Subcutaneous abdominal adipose tissue (tissue), 5 donors: ENCODE measurements around the gene GZF1.
"Not testable (repeated sequence)": the region's sequence is repeated elsewhere in the genome, so short reads cannot be mapped to it uniquely, and the experiment has no call there.

Experiments used
- H3K27ac ChIP-seq: one replicate; pipeline ENCODE4 v1.7.0; 2013; ENCODE audit warnings: low read depth, mild to moderate bottlenecking, inconsistent platforms, low read length, moderate library complexity
- H3K27me3 ChIP-seq, 5 donors: one replicate each; pipeline ENCODE4 v1.7.0; 2013; ENCODE audit warnings: low read length in 5 of 5, inconsistent platforms in 1 of 5; ENCODE audit not compliant: control insufficient read depth in 5 of 5, insufficient read depth in 4 of 5
- H3K36me3 ChIP-seq, 5 donors: one replicate each; pipeline ENCODE4 v1.7.0; 2013; ENCODE audit warnings: low read length in 5 of 5; ENCODE audit not compliant: control insufficient read depth in 5 of 5, insufficient read depth in 5 of 5
- H3K4me1 ChIP-seq, 5 donors: one replicate each; pipeline ENCODE4 v1.7.0; 2013; ENCODE audit warnings: low read length in 5 of 5, mild to moderate bottlenecking in 3 of 5, moderate library complexity in 1 of 5; ENCODE audit not compliant: control insufficient read depth in 5 of 5, insufficient read depth in 5 of 5
- H3K4me3 ChIP-seq, 5 donors: one replicate each; pipeline ENCODE4 v1.7.0; 2013; ENCODE audit warnings: low read length in 5 of 5, low read depth in 1 of 5
- H3K9ac ChIP-seq, 5 donors: one replicate each; pipeline ENCODE4 v1.7.0; 2013; ENCODE audit warnings: low read length in 5 of 5, mild to moderate bottlenecking in 4 of 5, moderate library complexity in 3 of 5
- H3K9me3 ChIP-seq, 5 donors: one replicate each; pipeline ENCODE4 v1.7.0; 2013; ENCODE audit warnings: low read length in 5 of 5; ENCODE audit not compliant: control insufficient read depth in 5 of 5
- donor health status: healthy.
- donor health status: healthy.
- donor health status: healthy.
- donor health status: healthy.
- donor health status: healthy.

The GZF1 gene

GRCh38 chr20:23343590-23343989 lies 18.4 kb upstream of the GZF1 start:
- no peak overlapping the region for H3K27ac ChIP-seq
- no peak overlapping the region for H3K4me3 ChIP-seq
- H3K36me3 ChIP-seq, result no peaks in the 10 kb centered on the region
- peaks cover 0 to 8% (median 0%) of the 10 kb centered on the region in 5 donors for H3K27me3 ChIP-seq
- no peak overlapping the region for H3K9ac ChIP-seq
- no peaks in the 10 kb centered on the region for H3K9me3 ChIP-seq
- peaks cover 0 to 14% (median 4%) of the 10 kb centered on the region in 5 donors for H3K4me1 ChIP-seq

- H3K4me3 ChIP-seq, result no peak overlapping the region
- no peak overlapping the region for H3K9ac ChIP-seq
- no peaks in the 10 kb centered on the region for H3K9me3 ChIP-seq
- peaks cover 1 to 17% (median 6%) of the 10 kb centered on the region in 5 donors for H3K4me1 ChIP-seq
- no peaks in the 10 kb centered on the region for H3K36me3 ChIP-seq
- no peak overlapping the region for H3K27ac ChIP-seq
- H3K27me3 ChIP-seq, result peaks cover 0 to 8% (median 0%) of the 10 kb centered on the region in 5 donors
Measured at GRCh38 chr20:23344336-23344735, 17.6 kb upstream of the GZF1 start.

GRCh38 chr20:23346002-23346401 lies 16.0 kb upstream of the GZF1 start:
- peaks cover 0 to 5% (median 0%) of the 10 kb centered on the region in 5 donors for H3K27me3 ChIP-seq
- H3K9me3 ChIP-seq, result no peaks in the 10 kb centered on the region
- H3K4me1 ChIP-seq, result peaks cover 2 to 22% (median 12%) of the 10 kb centered on the region in 5 donors
- no peaks in the 10 kb centered on the region for H3K36me3 ChIP-seq
- no peak overlapping the region for H3K9ac ChIP-seq
- no peak overlapping the region for H3K27ac ChIP-seq
- no peak overlapping the region for H3K4me3 ChIP-seq

GRCh38 chr20:23347791-23348190 lies 14.2 kb upstream of the GZF1 start:
- Histone ChIP-seq H3K4me3 (no peak overlapping the region), H3K4me1 (peaks cover 2 to 35% (median 25%) of the 10 kb centered on the region in 5 donors), H3K36me3 (no peaks in the 10 kb centered on the region), H3K9me3 (no peaks in the 10 kb centered on the region), H3K9ac (no peak overlapping the region), H3K27me3 (no peaks in the 10 kb centered on the region), H3K27ac (no peak overlapping the region)

- not testable (repeated sequence) for H3K9ac ChIP-seq, H3K36me3 ChIP-seq, H3K4me3 ChIP-seq, H3K27me3 ChIP-seq, H3K9me3 ChIP-seq, H3K27ac ChIP-seq
- H3K4me1 ChIP-seq, result peaks cover 2 to 35% (median 25%) of the 10 kb centered on the region in 5 donors
Measured at GRCh38 chr20:23348510-23348909, 13.5 kb upstream of the GZF1 start.

GRCh38 chr20:23349338-23350195 lies 12.4 kb upstream of the GZF1 start:
- Histone ChIP-seq H3K4me3 (peak overlapping the region; percentile 57 to 89 (median 83)), H3K27ac (peak overlapping the region; percentile 97)

GRCh38 chr20:23350196-23350903 lies 11.6 kb upstream of the GZF1 start, which contains the start of gene NXT1:
NXT1 (plus strand) TSS chr20:23350791; CDS start chr20:23354042, 3,251 bp downstream.
- Histone ChIP-seq H3K36me3 (peaks cover 2 to 17% (median 15%) of the 10 kb centered on the region in 5 donors), H3K4me1 (peaks cover 2 to 35% (median 25%) of the 10 kb centered on the region in 5 donors), H3K9me3 (no peaks in the 10 kb centered on the region), H3K9ac (peak within 1 kb of the TSS; percentile 56 to 96 (median 93)), H3K27ac (peak within 1 kb of the TSS; percentile 97), H3K4me3 (peak within 1 kb of the TSS; percentile 83 to 94 (median 89)), H3K27me3 (no peaks in the 10 kb centered on the region)

More at GRCh38 chr20:23349338-23350195, 12.4 kb upstream of the GZF1 start:
- Histone ChIP-seq H3K4me1 (peaks cover 2 to 35% (median 25%) of the 10 kb centered on the region in 5 donors), H3K9me3 (no peaks in the 10 kb centered on the region), H3K27me3 (no peaks in the 10 kb centered on the region), H3K36me3 (peaks cover 0 to 9% (median 8%) of the 10 kb centered on the region in 5 donors), H3K9ac (peak overlapping the region; percentile 56 to 96 (median 87))

GRCh38 chr20:23350904-23351838 lies 10.8 kb upstream of the GZF1 start:
- H3K36me3 ChIP-seq, result peaks cover 5 to 22% (median 18%) of the 10 kb centered on the region in 5 donors
- H3K27ac ChIP-seq, result peak overlapping the region; percentile 97
- no peaks in the 10 kb centered on the region for H3K9me3 ChIP-seq
- H3K4me1 ChIP-seq, result peaks cover 2 to 35% (median 25%) of the 10 kb centered on the region in 5 donors
- H3K27me3 ChIP-seq, result no peaks in the 10 kb centered on the region
- peak overlapping the region; percentile 83 to 94 (median 89) for H3K4me3 ChIP-seq
- peak overlapping the region; percentile 51 to 96 (median 93) for H3K9ac ChIP-seq

GRCh38 chr20:23356203-23356602 lies 5.8 kb upstream of the GZF1 start:
- Histone ChIP-seq H3K27ac (no peak overlapping the region), H3K4me3 (no peak overlapping the region), H3K27me3 (no peaks in the 10 kb centered on the region), H3K36me3 (peaks cover 5 to 22% (median 18%) of the 10 kb centered on the region in 5 donors), H3K9me3 (no peaks in the 10 kb centered on the region), H3K9ac (no peak overlapping the region), H3K4me1 (peaks cover 7 to 39% (median 35%) of the 10 kb centered on the region in 5 donors)
